ENCODE data around the gene CIB4.

DNA sequence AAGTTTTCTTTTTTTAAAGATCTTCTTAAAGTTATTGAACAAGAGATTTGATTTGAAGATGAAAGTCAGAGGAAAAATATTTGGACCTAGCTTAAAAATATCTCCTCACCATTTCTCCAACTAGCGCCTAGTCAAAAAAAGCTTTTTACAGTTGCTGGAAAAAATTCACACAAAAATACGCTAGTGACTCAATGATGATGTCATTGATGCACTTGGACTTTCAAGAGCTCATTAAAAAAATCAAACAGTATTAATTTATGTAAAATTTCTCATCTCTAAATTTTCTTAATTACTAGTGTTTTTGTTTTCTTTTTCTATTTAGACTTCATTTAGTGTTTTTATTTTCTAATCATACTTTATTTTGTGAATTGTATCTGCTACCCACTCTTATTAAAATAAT, 41.8 kb downstream of the CIB4 start:
- TF ChIP-seq, protein P1, sequence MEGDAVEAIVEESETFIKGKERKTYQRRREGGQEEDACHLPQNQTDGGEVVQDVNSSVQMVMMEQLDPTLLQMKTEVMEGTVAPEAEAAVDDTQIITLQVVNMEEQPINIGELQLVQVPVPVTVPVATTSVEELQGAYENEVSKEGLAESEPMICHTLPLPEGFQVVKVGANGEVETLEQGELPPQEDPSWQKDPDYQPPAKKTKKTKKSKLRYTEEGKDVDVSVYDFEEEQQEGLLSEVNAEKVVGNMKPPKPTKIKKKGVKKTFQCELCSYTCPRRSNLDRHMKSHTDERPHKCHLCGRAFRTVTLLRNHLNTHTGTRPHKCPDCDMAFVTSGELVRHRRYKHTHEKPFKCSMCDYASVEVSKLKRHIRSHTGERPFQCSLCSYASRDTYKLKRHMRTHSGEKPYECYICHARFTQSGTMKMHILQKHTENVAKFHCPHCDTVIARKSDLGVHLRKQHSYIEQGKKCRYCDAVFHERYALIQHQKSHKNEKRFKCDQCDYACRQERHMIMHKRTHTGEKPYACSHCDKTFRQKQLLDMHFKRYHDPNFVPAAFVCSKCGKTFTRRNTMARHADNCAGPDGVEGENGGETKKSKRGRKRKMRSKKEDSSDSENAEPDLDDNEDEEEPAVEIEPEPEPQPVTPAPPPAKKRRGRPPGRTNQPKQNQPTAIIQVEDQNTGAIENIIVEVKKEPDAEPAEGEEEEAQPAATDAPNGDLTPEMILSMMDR (conservative IDR thresholded peaks at IDR 0.05; ENCODE audit: low read depth, low read length): no peak
- TF ChIP-seq, protein P2, sequence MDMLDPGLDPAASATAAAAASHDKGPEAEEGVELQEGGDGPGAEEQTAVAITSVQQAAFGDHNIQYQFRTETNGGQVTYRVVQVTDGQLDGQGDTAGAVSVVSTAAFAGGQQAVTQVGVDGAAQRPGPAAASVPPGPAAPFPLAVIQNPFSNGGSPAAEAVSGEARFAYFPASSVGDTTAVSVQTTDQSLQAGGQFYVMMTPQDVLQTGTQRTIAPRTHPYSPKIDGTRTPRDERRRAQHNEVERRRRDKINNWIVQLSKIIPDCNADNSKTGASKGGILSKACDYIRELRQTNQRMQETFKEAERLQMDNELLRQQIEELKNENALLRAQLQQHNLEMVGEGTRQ (IDR thresholded peaks at IDR 0.05; ENCODE audit: low read depth, low read length): no peak
- TF ChIP-seq BHLHE40 (IDR thresholded peaks at IDR 0.05; ENCODE audit: low read depth, low read length) (no peak), CEBPB (IDR thresholded peaks at IDR 0.05; ENCODE audit: low read depth, low read length) (no peak), SMC3 (IDR thresholded peaks at IDR 0.05; ENCODE audit: low read depth, low read length) (no peak), MAZ (IDR thresholded peaks at IDR 0.05; ENCODE audit: borderline replicate concordance, low read depth, low read length) (no peak), POLR2A (IDR thresholded peaks at IDR 0.05; ENCODE audit: low read depth, low read length) (no peak), CHD1 (IDR thresholded peaks at IDR 0.05; ENCODE audit: low read depth, low read length) (no peak)

Measured in IMR-90 (cell line).